ENCODE measurements around the gene AJAP1. TPM values are rescaled to one million over a fixed set of nuclear protein-coding genes. Genes with fewer than 3 reads are reported as not detected.

Gene AJAP1
- total RNA-seq, 4 donors from 2014 or later = 0.19 to 0.65 (median 0.22) TPM; not detected in 1

DNA sequence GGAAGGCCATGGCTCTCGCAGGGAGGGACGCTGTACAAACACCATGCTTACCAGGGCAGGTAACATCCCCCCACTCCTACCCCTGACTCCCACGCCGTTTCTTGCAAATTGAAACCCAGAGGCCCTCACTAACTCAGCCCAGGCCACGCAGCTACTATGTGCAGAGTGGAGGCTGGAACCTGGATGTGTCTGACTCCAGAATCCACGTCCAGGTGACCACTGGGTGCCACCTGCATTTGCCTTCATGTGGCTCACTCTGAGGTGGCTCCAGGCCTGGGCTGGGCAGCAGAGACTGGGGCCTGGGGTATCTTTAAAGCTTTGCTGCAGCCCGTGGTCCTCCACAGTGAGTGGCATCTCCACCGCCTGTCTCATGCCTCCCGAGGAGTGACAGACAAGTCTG, 29.6 kb upstream of the AJAP1 start:
- TF ChIP-seq, protein P1, sequence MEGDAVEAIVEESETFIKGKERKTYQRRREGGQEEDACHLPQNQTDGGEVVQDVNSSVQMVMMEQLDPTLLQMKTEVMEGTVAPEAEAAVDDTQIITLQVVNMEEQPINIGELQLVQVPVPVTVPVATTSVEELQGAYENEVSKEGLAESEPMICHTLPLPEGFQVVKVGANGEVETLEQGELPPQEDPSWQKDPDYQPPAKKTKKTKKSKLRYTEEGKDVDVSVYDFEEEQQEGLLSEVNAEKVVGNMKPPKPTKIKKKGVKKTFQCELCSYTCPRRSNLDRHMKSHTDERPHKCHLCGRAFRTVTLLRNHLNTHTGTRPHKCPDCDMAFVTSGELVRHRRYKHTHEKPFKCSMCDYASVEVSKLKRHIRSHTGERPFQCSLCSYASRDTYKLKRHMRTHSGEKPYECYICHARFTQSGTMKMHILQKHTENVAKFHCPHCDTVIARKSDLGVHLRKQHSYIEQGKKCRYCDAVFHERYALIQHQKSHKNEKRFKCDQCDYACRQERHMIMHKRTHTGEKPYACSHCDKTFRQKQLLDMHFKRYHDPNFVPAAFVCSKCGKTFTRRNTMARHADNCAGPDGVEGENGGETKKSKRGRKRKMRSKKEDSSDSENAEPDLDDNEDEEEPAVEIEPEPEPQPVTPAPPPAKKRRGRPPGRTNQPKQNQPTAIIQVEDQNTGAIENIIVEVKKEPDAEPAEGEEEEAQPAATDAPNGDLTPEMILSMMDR (IDR thresholded peaks at IDR 0.05; ENCODE audit: low read depth) = no peak

DNA sequence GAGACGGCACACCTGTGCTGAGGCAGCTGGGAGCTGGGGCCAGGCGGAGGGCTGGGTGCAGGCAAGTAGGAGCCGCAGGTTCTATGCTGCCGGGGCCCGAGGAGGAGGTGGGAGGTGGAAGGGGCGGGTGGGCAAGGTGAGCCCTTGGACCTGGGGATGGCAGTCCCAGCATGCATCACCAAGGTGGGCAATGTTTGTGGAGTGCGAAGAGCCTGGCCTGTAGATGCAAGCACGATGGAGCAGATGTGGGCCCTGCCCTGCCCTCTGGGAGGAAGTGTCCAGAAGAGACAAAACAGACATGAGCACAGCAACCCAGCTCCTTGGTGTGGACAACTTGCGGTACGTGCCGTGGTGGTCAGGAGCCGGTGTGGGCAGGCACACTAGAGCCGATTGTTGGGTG, 28.3 kb upstream of the AJAP1 start:
- TF ChIP-seq, protein P1 (IDR thresholded peaks at IDR 0.05; ENCODE audit: low read depth) = no peak

DNA sequence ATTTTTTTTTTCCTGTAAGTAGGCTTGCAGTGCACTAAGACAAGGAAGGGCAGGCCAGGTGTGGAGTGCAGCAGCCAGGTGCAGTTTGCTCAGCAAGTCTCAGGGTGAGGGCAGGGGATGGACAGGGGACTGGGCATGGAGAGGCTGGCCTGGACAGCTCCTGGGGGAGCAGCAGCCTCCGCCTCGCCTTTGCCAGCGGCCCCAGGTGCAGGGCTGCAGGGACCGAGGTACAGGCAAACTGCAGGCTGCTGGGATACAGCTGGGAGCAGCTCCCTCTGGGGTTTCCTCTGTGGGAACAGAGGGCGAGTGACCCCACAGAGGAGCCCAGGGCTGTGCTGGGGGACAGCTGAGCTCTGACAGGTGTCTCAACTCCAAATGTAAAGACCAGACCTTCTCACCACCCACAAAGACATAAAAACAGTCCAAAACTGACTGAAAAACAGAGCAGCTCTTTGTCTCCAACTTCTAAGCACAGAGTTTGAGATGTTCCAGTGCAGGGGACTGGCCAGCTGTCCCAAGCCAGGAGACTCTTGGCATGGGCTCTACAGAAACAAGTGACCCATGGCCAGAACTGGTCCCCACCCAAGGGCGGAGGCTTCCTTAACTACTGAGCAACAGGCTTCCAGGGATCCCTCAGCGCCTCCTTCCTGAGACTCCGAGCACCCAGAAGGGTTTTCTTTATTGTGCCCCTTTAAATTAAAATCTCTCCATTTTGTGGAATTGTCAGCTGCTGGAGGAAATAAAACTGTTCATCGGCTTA, 27.7 kb upstream of the AJAP1 start:
- TF ChIP-seq, protein P1 (IDR thresholded peaks at IDR 0.05; ENCODE audit: low read depth) = no peak

DNA sequence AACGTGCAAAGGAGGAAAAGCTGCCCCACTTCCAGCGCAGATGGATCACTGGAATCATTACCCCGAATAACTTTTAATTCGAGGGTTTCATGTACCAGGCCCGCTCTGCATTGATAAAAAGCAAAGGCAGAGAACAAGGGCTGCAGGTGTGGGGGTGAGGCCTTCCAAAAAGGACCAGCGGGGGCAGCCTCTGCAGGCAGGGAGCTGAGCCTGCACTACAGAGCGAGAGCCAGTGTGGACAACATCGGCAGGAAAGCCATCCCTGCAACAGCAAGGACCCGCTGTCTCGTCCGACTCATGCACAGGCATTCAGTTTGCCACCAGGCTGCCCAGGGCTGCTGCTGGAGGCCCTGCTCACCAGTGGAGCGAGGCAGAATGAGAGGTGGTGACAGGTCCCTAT, 27.1 kb upstream of the AJAP1 start:
- TF ChIP-seq, protein P1 (IDR thresholded peaks at IDR 0.05; ENCODE audit: low read depth) = no peak

DNA sequence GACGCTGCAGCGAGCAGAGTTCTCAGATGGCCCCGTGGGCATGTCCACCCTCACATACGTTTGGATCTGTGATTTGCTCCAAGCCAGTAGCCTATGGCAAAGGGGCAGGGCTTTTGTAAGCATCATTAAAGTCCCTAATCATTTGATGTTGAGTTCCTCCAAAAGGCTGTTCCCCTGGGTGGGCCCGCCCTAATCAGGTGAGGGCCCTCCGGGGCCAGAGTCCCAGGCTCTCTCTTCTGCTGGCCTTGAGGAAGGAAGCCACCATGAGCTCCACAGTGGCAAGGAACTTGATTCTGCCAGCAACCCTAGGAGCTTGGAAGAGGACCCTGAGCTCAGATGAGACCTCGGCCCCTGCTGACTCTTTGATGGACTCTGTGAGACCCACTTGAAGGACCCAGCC, 25.4 kb upstream of the AJAP1 start:
- TF ChIP-seq, protein P1 (IDR thresholded peaks at IDR 0.05; ENCODE audit: low read depth) = no peak

DNA sequence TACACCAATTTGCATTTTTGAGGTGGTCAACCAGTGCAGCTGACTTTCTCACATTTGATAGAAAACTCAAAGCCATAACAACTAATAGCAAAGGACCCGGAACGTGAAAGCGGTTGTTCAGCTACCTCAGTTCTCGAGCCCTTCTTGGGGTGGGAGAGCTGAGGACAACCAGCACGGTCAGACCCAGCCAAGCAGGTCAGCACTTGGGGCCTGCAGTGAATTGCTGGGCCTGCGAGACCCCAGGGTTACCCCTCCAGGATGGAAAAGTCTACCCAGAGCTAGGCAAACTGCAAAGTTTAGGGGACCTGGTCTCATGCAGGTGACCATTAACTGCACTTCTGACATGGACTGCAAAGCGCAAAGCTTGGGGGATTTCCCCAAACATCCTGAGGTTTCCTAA, 23.8 kb upstream of the AJAP1 start:
- TF ChIP-seq, protein P1 (IDR thresholded peaks at IDR 0.05; ENCODE audit: low read depth) = no peak

DNA sequence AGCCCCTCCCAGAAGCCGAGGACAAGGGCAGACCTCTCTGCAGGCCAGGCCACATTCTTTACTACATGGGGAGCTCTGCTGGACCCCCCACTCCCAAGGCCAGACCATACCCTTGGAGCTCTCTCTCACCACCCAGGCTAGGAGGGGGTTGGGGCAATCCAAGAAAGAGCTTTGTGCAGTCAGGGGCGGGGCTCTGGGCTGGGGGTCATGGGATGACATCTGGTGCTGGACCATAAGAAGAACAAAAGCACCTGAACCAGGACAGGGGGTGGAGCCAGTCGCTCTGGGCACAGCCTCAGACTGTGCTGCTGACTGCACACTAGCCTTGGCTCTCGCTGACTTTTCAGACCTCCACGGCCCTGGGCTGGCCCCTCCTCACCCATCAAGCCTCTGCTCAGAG, 23.1 kb upstream of the AJAP1 start:
- TF ChIP-seq, protein P1 (IDR thresholded peaks at IDR 0.05; ENCODE audit: low read depth) = no peak
